ENCODE measurements around the gene HBM.
"Not testable (repeated sequence)": the region's sequence is repeated elsewhere in the genome, so short reads cannot be mapped to it uniquely, and the experiment has no call there.

The HBM gene

GRCh38 chr16:149024-149660 lies 16.6 kb upstream of the HBM start:
- DNase-seq = no peak

GRCh38 chr16:152141-153128 lies 13.3 kb upstream of the HBM start, which contains the start of gene HBZ:
Gene HBZ, plus strand, starts transcription at chr16:152644. Its CDS starts 266 bp downstream, at chr16:152910.
- DNase-seq = no peak

- DNase-seq = not testable (repeated sequence)
These were observed 12.7 kb upstream of the HBM start for GRCh38 chr16:153129-153521.

GRCh38 chr16:153550-154216 lies 12.1 kb upstream of the HBM start:
- not testable (repeated sequence) for DNase-seq

GRCh38 chr16:154217-155030 lies 11.4 kb upstream of the HBM start:
- DNase-seq = no peak

- no peak for DNase-seq
These were observed 10.8 kb upstream of the HBM start for GRCh38 chr16:155031-155398.

GRCh38 chr16:159136-159849 lies 6.5 kb upstream of the HBM start:
- DNase-seq = no peak

GRCh38 chr16:160242-160641 lies 5.5 kb upstream of the HBM start:
- DNase-seq = not testable (repeated sequence)

GRCh38 chr16:160691-161190 lies 5.0 kb upstream of the HBM start:
- no peak for DNase-seq

- no peak for DNase-seq
These were observed 3.3 kb upstream of the HBM start for GRCh38 chr16:162271-162991.

GRCh38 chr16:163139-163538 lies 2.6 kb upstream of the HBM start:
- DNase-seq = not testable (repeated sequence)

- DNase-seq = not testable (repeated sequence)
These were observed 2.1 kb upstream of the HBM start for GRCh38 chr16:163696-164095.

GRCh38 chr16:164134-164823 lies 1.5 kb upstream of the HBM start:
- not testable (repeated sequence) for DNase-seq

GRCh38 chr16:164827-165538 lies 795 bp upstream of the HBM start:
- DNase-seq = no peak

- DNase-seq = no peak
These were observed 770 bp downstream of the HBM start for GRCh38 chr16:166375-167121.

- DNase-seq = no peak
These were observed 1.4 kb downstream of the HBM start for GRCh38 chr16:167122-167690.

GRCh38 chr16:168424-168823 lies 2.6 kb downstream of the HBM start:
- peak; percentile 60 for DNase-seq

GRCh38 chr16:169014-169413 lies 3.2 kb downstream of the HBM start:
- DNase-seq = no peak

- DNase-seq = not testable (repeated sequence)
These were observed 4.3 kb downstream of the HBM start for GRCh38 chr16:170088-170507.

Data from NCI-H2029 (cell line).